K562 (cell line): ENCODE measurements around the gene CRELD2. TPM values are rescaled to one million over a fixed set of nuclear protein-coding genes. Genes with fewer than 3 reads are reported as not detected.

Experiments
- ATAC-seq: fragments of 200-7000 bp; cut with Tn5 transposase; 3 replicates; pipeline ENCODE4 v1.9.1; 2020; ENCODE audit warnings: moderate library complexity
- BruUV-seq: library from RNA; stranded (reverse); fragments of 400-500 nt; replicated peaks from 2 replicates; lab custom pipeline; 2021; lab: Mats Ljungman, UMichigan
- CTCF ChIA-PET: fragments of 300-600 bp; formaldehyde crosslinking; extraction: SDS; loops from one replicate; lab custom pipeline; 2021; ENCODE audit warnings: low intra/inter-chr PET ratio; lab: Yijun Ruan, JAX
- POLR2A ChIA-PET: fragments of 300-600, 350-650 bp; sonication (Branson Sonifier 250); formaldehyde crosslinking; extraction: SDS; loops from one replicate; lab custom pipeline; 2021; ENCODE audit warnings: antibody characterized with exemption, inconsistent platforms; lab: Yijun Ruan, JAX
- DNase-seq, 4 experiments: peaks; one replicate each; pipeline versions ENCODE4 v3.0.0 to v3.0.0-alpha.2; 2011 to 2018; ENCODE audit warnings: low spot score in 3 of 4, mixed read lengths in 3 of 4; ENCODE audit errors: extremely low read depth in 1 of 4
- FAIRE-seq: peaks from 2 replicates; lab custom pipeline; 2011; peaks lifted over from hg19 to GRCh38; lab: Jason Lieb, UNC
- H2AFZ ChIP-seq: 2 replicates; pipeline ENCODE4 v1.6.0; 2011; ENCODE audit warnings: low read depth, low read length, control low read depth, inconsistent platforms
- H3K27ac ChIP-seq: fragments of 200-600 bp; 3 replicates; pipeline ENCODE4 v1.8.0; 2011; ENCODE audit warnings: low read depth, mild to moderate bottlenecking, control low read depth, inconsistent platforms, low read length, moderate library complexity, mixed read lengths; ENCODE audit errors: extremely low read depth
- H3K27me3 ChIP-seq, 2 experiments: fragments of 300-600 bp in 1 of 2; 2 replicates in 1 of 2; 3 replicates in 1 of 2; pipeline versions ENCODE4 v1.6.0 to v1.8.0; 2011; ENCODE audit warnings: inconsistent platforms in 2 of 2, low read length in 2 of 2, mild to moderate bottlenecking in 1 of 2, mixed read lengths in 1 of 2, moderate library complexity in 1 of 2; ENCODE audit not compliant: control insufficient read depth in 2 of 2, insufficient read depth in 2 of 2
- H3K36me3 ChIP-seq: fragments of 300-600 bp; 3 replicates; pipeline ENCODE4 v1.8.0; 2011; ENCODE audit warnings: mild to moderate bottlenecking, low read length, inconsistent platforms; ENCODE audit not compliant: control insufficient read depth, insufficient read depth
- H3K4me1 ChIP-seq, 2 experiments: fragments of 200-600 bp in 1 of 2; replicated peaks in 1 of 2; 2 replicates in 1 of 2; 3 replicates in 1 of 2; pipeline versions ENCODE4 v1.5.1 to v1.8.0; 2011; ENCODE audit warnings: inconsistent platforms in 2 of 2, low read length in 2 of 2, mild to moderate bottlenecking in 1 of 2, mixed read lengths in 1 of 2, moderate library complexity in 1 of 2; ENCODE audit not compliant: control insufficient read depth in 2 of 2, insufficient read depth in 2 of 2
- H3K4me2 ChIP-seq: 2 replicates; pipeline ENCODE4 v1.6.1; 2011; ENCODE audit warnings: low read length, control low read depth, inconsistent platforms, mixed read lengths; ENCODE audit not compliant: insufficient read depth
- H3K4me3 ChIP-seq: fragments of 200-600 bp; sonication (generic), shearing (Covaris generic); 2 replicates; pipeline ENCODE4 v1.5.1; 2016; ENCODE audit warnings: control low read depth, inconsistent platforms
- H3K79me2 ChIP-seq: fragments of 200-600 bp; 3 replicates; pipeline ENCODE4 v1.8.0; 2011; ENCODE audit warnings: low read length, inconsistent platforms; ENCODE audit not compliant: control insufficient read depth, insufficient read depth
- H3K9ac ChIP-seq, 2 experiments: 2 replicates each; pipeline versions ENCODE4 v1.6.0 to v1.6.1; 2011; ENCODE audit warnings: low read depth in 2 of 2, low read length in 2 of 2, control low read depth in 1 of 2, inconsistent platforms in 1 of 2, mild to moderate bottlenecking in 1 of 2, mixed read lengths in 1 of 2; ENCODE audit not compliant: insufficient read depth in 1 of 2
- H3K9me1 ChIP-seq: one replicate; pipeline ENCODE4 v1.6.0; 2011; ENCODE audit warnings: inconsistent platforms, mild to moderate bottlenecking, low read length, moderate library complexity; ENCODE audit not compliant: control insufficient read depth, insufficient read depth
- H3K9me3 ChIP-seq: replicated peaks from 2 replicates; pipeline ENCODE4 v1.5.1; 2011; ENCODE audit warnings: low read depth, low read length, inconsistent platforms; ENCODE audit not compliant: control insufficient read depth, insufficient read depth
- H4K20me1 ChIP-seq: replicated peaks from 2 replicates; pipeline ENCODE4 v1.6.1; 2011; ENCODE audit warnings: low read length, inconsistent platforms, mixed read lengths; ENCODE audit not compliant: control insufficient read depth, insufficient read depth
- CBFA2T3 ChIP-seq: fragments of 450-650 bp; IDR thresholded peaks from 2 replicates; pipeline ENCODE4 v1.6.1; 2017
- CTBP1 ChIP-seq: fragments of 450-650 bp; IDR thresholded peaks from 2 replicates; pipeline ENCODE4 v1.6.1; 2016; ENCODE audit warnings: borderline replicate concordance
- HNRNPH1 ChIP-seq: fragments of 200-400 bp; formaldehyde crosslinking; optimal IDR thresholded peaks from 2 replicates; pipeline ENCODE3; 2017; ENCODE audit warnings: low read depth, mild to moderate bottlenecking, low read length, moderate library complexity
- L3MBTL2 ChIP-seq: fragments of 450-650 bp; IDR thresholded peaks from 2 replicates; pipeline ENCODE4 v1.6.1; 2016; ENCODE audit warnings: mild to moderate bottlenecking, moderate library complexity
- NR2C1 ChIP-seq, 2 experiments: fragments of 450-650 bp; IDR thresholded peaks; 2 replicates each; pipeline ENCODE4 v1.6.1; 2017; ENCODE audit warnings: mild to moderate bottlenecking in 2 of 2, antibody characterized with exemption in 1 of 2, inconsistent platforms in 1 of 2, missing compliant biosample characterization in 1 of 2, missing genetic modification characterization in 1 of 2
- NR2C2 ChIP-seq, 2 experiments: fragments of 200-800 bp in 1 of 2; sonication (Bioruptor generic) in 1 of 2; sonication (generic) in 1 of 2; formaldehyde crosslinking in 1 of 2; IDR thresholded peaks; 2 replicates each; pipeline versions ENCODE4 v1.6.1 to v1.8.0; 2016 to 2022; ENCODE audit warnings: mild to moderate bottlenecking in 1 of 2, missing compliant biosample characterization in 1 of 2, missing genetic modification characterization in 1 of 2, missing genetic modification reagents in 1 of 2
- NRF1 ChIP-seq, 2 experiments: fragments of 450-650 bp; IDR thresholded peaks in 1 of 2; conservative IDR thresholded peaks in 1 of 2; 2 replicates each; pipeline ENCODE4 v1.6.1; 2014; ENCODE audit warnings: mild to moderate bottlenecking in 2 of 2
- RBM22 ChIP-seq: fragments of 200-400 bp; formaldehyde crosslinking; IDR thresholded peaks from 2 replicates; pipeline ENCODE4 v1.6.1; 2018; ENCODE audit warnings: low read length, low read depth; ENCODE audit not compliant: poor library complexity, severe bottlenecking
- TBP ChIP-seq: optimal IDR thresholded peaks from 2 replicates; pipeline ENCODE3; 2011; ENCODE audit warnings: low read depth, low read length, improper control_type of control experiment
- TEAD4 ChIP-seq, 2 experiments: sonication (generic) in 1 of 2; formaldehyde crosslinking in 1 of 2; IDR thresholded peaks; 2 replicates each; pipeline versions ENCODE4 v1.6.1 to v1.8.0; 2012 to 2022; ENCODE audit warnings: borderline replicate concordance in 1 of 2, inconsistent platforms in 1 of 2, low read length in 1 of 2, mild to moderate bottlenecking in 1 of 2, missing genetic modification reagents in 1 of 2
- VEZF1 ChIP-seq: fragments of 200-800 bp; sonication (Bioruptor generic); IDR thresholded peaks from 2 replicates; pipeline ENCODE4 v1.6.1; 2017; ENCODE audit warnings: missing genetic modification characterization, missing compliant biosample characterization
- ZBTB9 ChIP-seq: fragments of 450-650 bp; formaldehyde crosslinking; IDR thresholded peaks from 2 replicates; pipeline ENCODE4 v1.4.0; 2020; ENCODE audit warnings: mild to moderate bottlenecking, moderate library complexity
- ZEB2 ChIP-seq: fragments of 450-650 bp; IDR thresholded peaks from 2 replicates; pipeline ENCODE4 v1.6.1; 2016
- ZNF224 ChIP-seq: sonication (generic); formaldehyde crosslinking; IDR thresholded peaks from 2 replicates; pipeline ENCODE4 v1.8.0; 2022; ENCODE audit warnings: mild to moderate bottlenecking, missing genetic modification reagents
- ZNF395 ChIP-seq: fragments of 200-800 bp; sonication (Bioruptor generic); IDR thresholded peaks from 2 replicates; pipeline ENCODE4 v1.6.1; 2017; ENCODE audit warnings: missing genetic modification characterization, missing compliant biosample characterization
- WGBS: fragments of 100-300 bp; shearing (Covaris generic); methylation state at CpG from one replicate; pipeline ENCODE4 v1.1.6; 2016; ENCODE audit warnings: low coverage, mixed read lengths; ENCODE audit not compliant: insufficient coverage; ENCODE audit errors: missing lambda C conversion rate; 5-methylcytosine and 5-hydroxymethylcytosine counted together
- in situ Hi-C: fragments of 300-500 bp; cut with MboI; formaldehyde crosslinking; loops from 4 replicates; pipeline ENCODE4 v1.15.0; 2018; ENCODE audit warnings: inconsistent platforms, mixed read lengths
- intact Hi-C: fragments of 100-400 bp; cut with micrococcal nuclease; formaldehyde crosslinking; loops from 2 replicates; pipeline ENCODE4 v1.14.2; 2022
- polyA plus RNA-seq, 8 experiments: library from polyadenylated mRNA; depleted of rRNA in 4 of 8; stranded (reverse) in 5 of 8; unstranded in 3 of 8; fragments of >200 nt; fragmentation: Nextera tagmentation in 2 of 8; fragmentation: Illumina TruSeq in 1 of 8; extraction: Ambion mirVana in 2 of 8; extraction: Trizol in 1 of 8; gene quantifications; 2 replicates each; pipeline versions ENCODE4 v1.2.1 to v1.2.3, GENCODE V29; 2011 to 2014; ENCODE audit warnings: inconsistent platforms in 1 of 8, missing spikeins in 1 of 8
- total RNA-seq, 7 experiments: library from RNA; depleted of rRNA in 6 of 7; stranded (reverse); fragments of >200 nt in 6 of 7; fragmentation: Illumina TruSeq in 2 of 7; extraction: Trizol in 2 of 7; gene quantifications; 2 replicates each; pipeline versions ENCODE4 v1.2.1 to v1.2.3, GENCODE V29; 2011 to 2021; ENCODE audit warnings: low replicate concordance in 1 of 7

CRELD2 gene
- total and polyA plus RNA-seq, 9 of the 15 experiments (the other 6 are each of a cell fraction or from before 2014, with no cell fraction given) = 0.96 to 25.3 (median 8.8) TPM

- H3K9me1 ChIP-seq = peaks cover 4% of the 10 kb centered on the region
- H3K9me3 ChIP-seq = no peaks in the 10 kb centered on the region
- H3K4me2 ChIP-seq = no peak overlapping the region
- H3K27ac ChIP-seq = peak overlapping the region; percentile 33; the same call in 1 of the 3 replicates
- H3K4me1 ChIP-seq = peaks cover 26 to 99% of the 10 kb centered on the region in 2 experiments
- ChIA-PET CTCF (no interaction called here), POLR2A (interaction anchor here (0.6 to 2.2 kb wide), 6 partner anchors 15 to 175 kb away, joined by 3 to 9 read pairs (median 4); no protein-coding TSS in a partner anchor)
- H2AFZ ChIP-seq = no peak overlapping the region
- intact Hi-C loops (no loop called here), in situ Hi-C loops (no loop called here)
- no peak; the same call in 2 of the 3 replicates for ATAC-seq
- H3K36me3 ChIP-seq = peaks cover 28% of the 10 kb centered on the region; the same call in 1 of the 3 replicates
- H4K20me1 ChIP-seq = peaks cover 10% of the 10 kb centered on the region
- FAIRE-seq = peak; percentile 65
- H3K79me2 ChIP-seq = peaks cover 21% of the 10 kb centered on the region
- H3K4me3 ChIP-seq = no peak overlapping the region
- no TSS peak for BruUV-seq
- 35% methylated on average over 23 of the region's 36 CpGs for WGBS
- peak overlapping the region in 1 of 2 experiments; percentile 41; a peak in 2 of 4 replicates for H3K9ac ChIP-seq
- DNase-seq = peak in 2 of 4 experiments; percentile 21 to 57
- no peaks in the 10 kb centered on the region for H3K27me3 ChIP-seq
- TF ChIP-seq NRF1 (conservative IDR thresholded peaks at IDR 0.05 in 1 of 2, IDR thresholded peaks at IDR 0.05 in 1 of 2) (0 out of 4 replicates have a peak, but pooled peaks of 1 of the 2 experiments have one; percentile 12), TBP (no peak), HNRNPH1 (no peak), CBFA2T3 (peak; percentile 59), ZNF224 (no peak), ZEB2 (peak; percentile 62; the same call in 1 of the 2 replicates), VEZF1 (CRISPR knock-in tag) (0 out of 2 replicates have a peak, but pooled peaks have one; percentile 29), NR2C2 (CRISPR knock-in tag; IDR thresholded peaks at IDR 0.05) (no peak; the same call in 1 of the 2 replicates), NR2C2 (tag; IDR thresholded peaks at IDR 0.05) (peak; percentile 51), NR2C1 (IDR thresholded peaks at IDR 0.05) (peak; percentile 43; the same call in 1 of the 2 replicates), NR2C1 (tag; IDR thresholded peaks at IDR 0.05) (peak; percentile 76), L3MBTL2 (0 out of 2 replicates have a peak, but pooled peaks have one; percentile 35), ZNF395 (CRISPR knock-in tag) (0 out of 2 replicates have a peak, but pooled peaks have one; percentile 23), RBM22 (peak; percentile 25), CTBP1 (peak; percentile 47; the same call in 1 of the 2 replicates), TEAD4 (IDR thresholded peaks at IDR 0.05; ENCODE audit: low read length) (peak; percentile 21; the same call in 1 of the 2 replicates), TEAD4 (CRISPR knock-in tag; IDR thresholded peaks at IDR 0.05; ENCODE audit: borderline replicate concordance) (no peak), ZBTB9 (no peak)
These were observed 48.6 kb downstream of the CRELD2 start for GRCh38 chr22:49966774-49967705.
